NOMO-1 treated with dmso at 0.1 percent for 144 hours (cell line): ENCODE data around the gene VAV3.
A peak's percentile ranks its signal among the peaks of the same experiment; 100 is the strongest.

Source experiments
- DNase-seq: peaks from one replicate; lab custom pipeline; 2025; ENCODE audit not compliant: unreplicated experiment; lab: John Stamatoyannopoulos, UW

The VAV3 gene

GRCh38 chr1:107803579-107803978 is 161.4 kb downstream of the VAV3 start:
- no peak for DNase-seq

GRCh38 chr1:107802654-107803053 is 162.3 kb downstream of the VAV3 start:
- DNase-seq: no peak

- DNase-seq: no peak
Measured at GRCh38 chr1:107795994-107796393, 169.0 kb downstream of the VAV3 start.

GRCh38 chr1:107795441-107795840 is 169.5 kb downstream of the VAV3 start:
- no peak for DNase-seq

GRCh38 chr1:107794571-107794970 is 170.4 kb downstream of the VAV3 start:
- no peak for DNase-seq

- DNase-seq: no peak
Measured at GRCh38 chr1:107793896-107794453, 171.0 kb downstream of the VAV3 start.

GRCh38 chr1:107791348-107791747 is 173.6 kb downstream of the VAV3 start:
- no peak for DNase-seq

- DNase-seq: no peak
Measured at GRCh38 chr1:107789817-107790524, 175.0 kb downstream of the VAV3 start.

GRCh38 chr1:107788206-107789202 is 176.5 kb downstream of the VAV3 start:
- no peak for DNase-seq

GRCh38 chr1:107787299-107787698 is 177.7 kb downstream of the VAV3 start:
- no peak for DNase-seq

- DNase-seq: no peak
Measured at GRCh38 chr1:107786203-107786845, 178.7 kb downstream of the VAV3 start.

- DNase-seq: peak; percentile 28
Measured at GRCh38 chr1:107785496-107786202, 179.3 kb downstream of the VAV3 start.

GRCh38 chr1:107782217-107782845 is 182.6 kb downstream of the VAV3 start:
- DNase-seq: no peak

- DNase-seq: no peak
Measured at GRCh38 chr1:107781245-107781644, 183.7 kb downstream of the VAV3 start.

GRCh38 chr1:107777664-107778047 is 187.3 kb downstream of the VAV3 start:
- DNase-seq: no peak

- DNase-seq: no peak
Measured at GRCh38 chr1:107776900-107777663, 187.9 kb downstream of the VAV3 start.

- DNase-seq: no peak
Measured at GRCh38 chr1:107771377-107771776, 193.6 kb downstream of the VAV3 start.

GRCh38 chr1:107767156-107767582 is 197.8 kb downstream of the VAV3 start:
- no peak for DNase-seq

GRCh38 chr1:107766533-107766932 is 198.4 kb downstream of the VAV3 start:
- no peak for DNase-seq
